Stimulated activated memory B cell treated with anti-CD40 and anti-IgM and Interleukin-4, amounts not matched to agents 10 μg/mL and 1 μg/mL and 100 μg/mL, for 72 hours (primary cell): ENCODE measurements around the gene SYT2.
"Not testable (repeated sequence)": the region's sequence is repeated elsewhere in the genome, so short reads cannot be mapped to it uniquely, and the experiment has no call there.

Source experiments
- ATAC-seq: fragments of 150-1000 bp; cut with Tn5 transposase; 2 replicates; pipeline ENCODE4 v1.10.0; 2021
- H3K27ac Mint-ChIP-seq: one replicate; pipeline ENCODE4 v1.8.0; 2022; ENCODE audit warnings: mild to moderate bottlenecking, mixed read lengths
- H3K27me3 Mint-ChIP-seq: one replicate; pipeline ENCODE4 v1.8.0; 2022; ENCODE audit warnings: mixed read lengths
- H3K36me3 Mint-ChIP-seq: one replicate; pipeline ENCODE4 v1.8.0; 2022; ENCODE audit warnings: mixed read lengths
- H3K4me1 Mint-ChIP-seq: one replicate; pipeline ENCODE4 v1.8.0; 2022; ENCODE audit warnings: mixed read lengths
- H3K4me3 Mint-ChIP-seq: one replicate; pipeline ENCODE4 v1.8.0; 2022; ENCODE audit warnings: mild to moderate bottlenecking, moderate library complexity, mixed read lengths
- H3K9me3 Mint-ChIP-seq: one replicate; pipeline ENCODE4 v1.8.0; 2022; ENCODE audit warnings: mixed read lengths

Gene SYT2

DNA sequence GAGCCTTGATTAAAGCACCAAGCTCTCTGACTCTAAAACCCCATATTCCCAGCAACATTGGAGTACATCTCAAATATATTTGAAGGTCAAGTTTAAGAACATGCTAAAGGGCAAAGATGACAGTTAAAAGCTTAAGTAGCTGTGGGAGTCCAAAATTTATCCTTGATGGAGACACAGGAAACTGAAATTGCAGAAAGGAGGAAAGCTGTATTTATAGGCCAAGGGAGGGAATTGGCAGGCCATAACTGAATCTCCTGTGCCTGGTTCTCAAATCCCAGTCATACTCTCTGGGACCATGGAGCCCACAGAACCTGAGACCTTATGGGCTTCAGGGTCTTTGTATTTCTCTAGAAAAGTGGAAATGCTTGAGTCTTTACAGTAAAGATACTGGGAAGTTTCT, 167.8 kb downstream of the SYT2 start:
- not testable (repeated sequence) for ATAC-seq, H3K4me3 Mint-ChIP-seq, H3K9me3 Mint-ChIP-seq, H3K27me3 Mint-ChIP-seq, H3K36me3 Mint-ChIP-seq, H3K27ac Mint-ChIP-seq
- H3K4me1 Mint-ChIP-seq, result peaks cover 44% of the 10 kb centered on the region

- H3K36me3 Mint-ChIP-seq, H3K4me3 Mint-ChIP-seq, H3K27ac Mint-ChIP-seq, H3K9me3 Mint-ChIP-seq, H3K27me3 Mint-ChIP-seq, ATAC-seq: not testable (repeated sequence)
- H3K4me1 Mint-ChIP-seq, result peaks cover 30% of the 10 kb centered on the region
Measured at GRCh38 chr1:202540858-202541257, 169.4 kb downstream of the SYT2 start.
